GM19328 (cell line): ENCODE measurements around the gene PHKG2.

ENCODE experiments used
- ATAC-seq: cut with Tn5 transposase; IDR thresholded peaks from one replicate; pipeline ENCODE4 v1.9.1; 2021; ENCODE audit warnings: mild to moderate bottlenecking, moderate library complexity; ENCODE audit not compliant: unreplicated experiment

The PHKG2 gene

DNA sequence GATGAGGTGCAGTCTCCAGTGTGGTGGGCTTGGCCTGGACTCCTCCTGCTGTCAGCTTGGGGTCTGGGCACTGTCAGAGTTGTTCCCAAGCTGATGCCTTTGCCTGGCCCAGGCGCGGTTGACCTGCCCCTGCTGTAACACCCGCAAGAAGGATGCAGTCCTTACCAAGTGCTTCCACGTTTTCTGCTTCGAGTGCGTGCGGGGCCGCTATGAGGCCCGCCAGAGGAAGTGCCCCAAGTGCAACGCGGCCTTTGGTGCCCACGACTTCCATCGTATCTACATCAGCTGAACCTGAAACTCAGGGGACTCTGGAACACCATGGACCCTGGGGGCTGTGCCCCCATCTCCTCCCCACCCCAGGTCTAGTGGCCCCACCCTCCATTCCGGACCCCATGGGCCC, 25.6 kb downstream of the PHKG2 start:
- no peak for ATAC-seq

- no peak for ATAC-seq
Measured at GRCh38 chr16:30774367-30775130, 26.3 kb downstream of the PHKG2 start.

GRCh38 chr16:30775131-30775391, 26.8 kb downstream of the PHKG2 start:
- ATAC-seq: no peak

DNA sequence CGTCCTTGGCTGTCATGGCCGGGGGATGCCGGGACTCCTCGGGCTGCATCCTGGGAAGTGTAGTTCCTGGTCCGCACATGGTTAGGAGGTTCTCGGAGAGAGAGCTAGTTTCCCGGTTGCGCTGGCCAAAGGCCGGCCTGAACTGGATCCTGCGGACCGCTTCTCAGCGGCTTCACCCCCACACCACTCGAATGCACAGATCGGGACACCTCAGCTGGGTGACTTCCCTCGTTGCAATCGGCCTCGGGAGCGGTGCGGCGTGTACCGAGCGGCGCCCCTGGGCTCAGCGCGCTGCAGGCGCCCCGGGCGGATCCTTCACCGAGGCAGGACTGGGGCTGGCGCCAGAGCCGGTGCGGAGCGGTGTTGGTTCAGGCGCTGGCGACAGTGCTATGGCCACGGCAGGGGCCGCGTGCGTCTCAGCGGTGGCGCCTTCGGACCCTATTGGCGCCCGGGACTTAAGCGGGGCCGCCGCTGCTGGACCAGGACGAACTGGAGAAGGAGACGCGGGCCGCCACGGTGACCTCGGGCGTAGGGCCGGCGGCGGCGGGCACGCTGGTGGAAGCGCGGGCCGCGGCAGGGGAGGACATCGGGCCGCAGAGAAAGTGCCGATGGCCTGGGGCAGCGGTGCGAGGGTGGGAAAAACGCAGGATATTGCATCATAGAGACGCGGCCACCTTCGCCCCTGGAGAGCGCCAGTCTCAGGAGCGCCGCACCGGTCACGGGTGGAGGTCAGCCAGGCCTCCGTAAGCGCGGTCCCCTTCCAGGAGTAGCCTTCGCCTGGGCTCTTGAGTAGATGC, 27.4 kb downstream of the PHKG2 start:
- ATAC-seq: no peak

DNA sequence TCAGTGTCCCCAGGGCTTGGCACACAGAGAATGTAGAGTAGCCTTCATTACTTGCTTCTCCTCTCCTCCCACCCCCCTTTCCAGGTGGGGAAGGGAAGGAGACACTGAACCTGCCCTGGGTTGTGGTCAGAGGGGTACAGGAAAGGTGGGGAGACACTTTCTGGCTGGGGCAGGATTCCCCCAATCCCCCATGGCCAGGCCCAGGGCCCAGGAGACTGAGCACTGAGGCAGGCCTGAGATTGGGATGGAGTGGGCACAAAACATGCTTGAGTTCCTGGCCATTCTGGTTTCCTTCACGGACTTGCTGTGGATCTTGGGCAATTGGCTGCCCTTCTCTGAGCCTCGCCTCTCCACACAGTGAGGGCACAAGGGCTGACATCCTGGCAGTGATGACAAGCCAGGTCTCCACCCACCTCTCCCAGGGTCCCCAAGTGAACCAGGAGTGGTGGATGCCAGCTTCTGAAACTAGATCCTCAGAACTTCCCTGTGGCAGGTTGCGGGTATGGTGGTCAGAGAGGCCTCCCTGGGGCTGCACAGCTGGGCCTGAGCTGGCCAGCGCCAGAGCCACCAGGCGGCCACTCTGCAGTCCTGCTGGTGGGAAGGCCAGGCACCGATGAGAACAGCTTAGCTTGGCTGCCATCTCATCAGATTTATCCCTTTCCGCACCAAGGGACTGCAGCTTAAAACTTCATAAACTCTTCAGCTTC, 29.5 kb downstream of the PHKG2 start:
- ATAC-seq: no peak

GRCh38 chr16:30778549-30779244, 30.5 kb downstream of the PHKG2 start:
- no peak for ATAC-seq

GRCh38 chr16:30779596-30779995, 31.4 kb downstream of the PHKG2 start:
- no peak for ATAC-seq

DNA sequence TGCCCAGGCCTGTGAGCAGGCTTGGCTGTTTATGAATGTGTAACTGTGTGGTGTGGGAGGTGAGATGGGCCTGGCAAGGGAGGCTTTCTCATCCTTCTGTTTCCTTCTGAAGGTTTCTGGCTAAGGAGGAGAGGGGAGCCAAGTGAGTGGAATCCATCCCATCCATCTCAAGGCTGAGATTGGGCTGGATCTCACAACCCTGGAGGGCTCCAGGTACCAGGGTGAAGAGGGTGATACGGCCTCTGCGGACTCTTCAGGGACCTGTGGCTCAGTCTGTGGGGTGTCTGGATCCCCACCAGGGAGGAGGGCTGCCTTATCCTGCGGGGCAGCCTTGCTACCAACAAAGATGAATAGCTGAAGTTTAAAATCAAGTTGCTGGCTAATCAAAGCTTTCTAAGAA, 31.8 kb downstream of the PHKG2 start:
- ATAC-seq: no peak

DNA sequence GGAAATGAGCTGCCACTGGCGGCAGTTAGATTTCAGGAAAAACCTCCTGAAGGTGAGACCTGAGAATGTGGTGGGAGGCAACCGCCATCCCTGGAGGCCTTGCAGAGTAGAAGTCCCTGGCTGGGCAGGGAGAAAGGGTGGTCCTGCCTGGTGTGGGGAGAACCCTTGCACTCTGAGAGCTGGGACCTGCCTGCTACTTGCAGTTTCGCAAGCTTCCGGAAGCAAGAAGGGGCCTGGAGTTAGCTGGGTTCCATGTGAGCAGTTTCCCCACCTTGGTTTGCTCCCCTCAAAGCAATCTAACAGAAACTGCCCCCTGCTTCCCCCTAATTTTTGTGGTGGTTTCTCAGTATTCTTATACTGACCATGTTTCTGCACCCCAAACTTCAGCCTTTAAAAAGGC, 32.3 kb downstream of the PHKG2 start:
- ATAC-seq: no peak

DNA sequence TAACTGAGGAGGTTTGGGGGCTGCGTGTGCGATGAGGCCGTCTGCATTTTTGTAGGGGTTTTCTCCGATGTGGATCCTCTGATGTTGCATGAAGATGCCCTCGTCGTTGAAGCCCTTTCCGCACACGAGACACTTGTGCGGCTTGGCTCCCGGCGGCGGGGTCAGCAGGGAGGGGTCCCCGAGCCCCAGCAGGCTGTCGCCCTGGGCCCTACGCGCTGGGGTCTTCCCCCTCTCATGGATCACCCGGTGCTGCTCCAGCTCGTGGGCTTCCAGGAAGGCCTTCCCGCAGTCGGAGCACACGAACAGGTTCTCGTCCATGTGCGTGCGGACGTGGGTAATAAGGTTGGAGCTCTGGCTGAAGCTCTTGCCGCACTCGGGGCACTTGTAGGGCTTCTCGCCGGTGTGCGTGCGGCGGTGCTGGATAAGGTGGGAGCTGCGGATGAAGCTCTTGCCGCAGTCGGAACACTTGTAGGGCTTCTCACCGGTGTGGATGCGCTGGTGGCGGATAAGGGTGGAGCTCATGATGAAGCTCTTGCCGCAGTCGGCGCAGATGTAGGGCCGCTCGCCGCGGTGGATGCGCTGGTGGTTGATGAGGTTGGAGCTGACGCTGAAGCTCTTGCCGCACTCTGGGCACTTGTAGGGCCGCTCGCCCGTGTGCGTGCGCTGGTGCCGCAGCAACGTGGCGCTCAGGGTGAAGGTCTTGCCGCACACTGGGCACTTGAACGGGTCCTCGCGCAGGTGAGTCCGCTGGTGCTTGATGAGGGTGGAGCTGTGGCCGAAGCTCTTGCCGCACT, 34.5 kb downstream of the PHKG2 start:
- no peak for ATAC-seq

DNA sequence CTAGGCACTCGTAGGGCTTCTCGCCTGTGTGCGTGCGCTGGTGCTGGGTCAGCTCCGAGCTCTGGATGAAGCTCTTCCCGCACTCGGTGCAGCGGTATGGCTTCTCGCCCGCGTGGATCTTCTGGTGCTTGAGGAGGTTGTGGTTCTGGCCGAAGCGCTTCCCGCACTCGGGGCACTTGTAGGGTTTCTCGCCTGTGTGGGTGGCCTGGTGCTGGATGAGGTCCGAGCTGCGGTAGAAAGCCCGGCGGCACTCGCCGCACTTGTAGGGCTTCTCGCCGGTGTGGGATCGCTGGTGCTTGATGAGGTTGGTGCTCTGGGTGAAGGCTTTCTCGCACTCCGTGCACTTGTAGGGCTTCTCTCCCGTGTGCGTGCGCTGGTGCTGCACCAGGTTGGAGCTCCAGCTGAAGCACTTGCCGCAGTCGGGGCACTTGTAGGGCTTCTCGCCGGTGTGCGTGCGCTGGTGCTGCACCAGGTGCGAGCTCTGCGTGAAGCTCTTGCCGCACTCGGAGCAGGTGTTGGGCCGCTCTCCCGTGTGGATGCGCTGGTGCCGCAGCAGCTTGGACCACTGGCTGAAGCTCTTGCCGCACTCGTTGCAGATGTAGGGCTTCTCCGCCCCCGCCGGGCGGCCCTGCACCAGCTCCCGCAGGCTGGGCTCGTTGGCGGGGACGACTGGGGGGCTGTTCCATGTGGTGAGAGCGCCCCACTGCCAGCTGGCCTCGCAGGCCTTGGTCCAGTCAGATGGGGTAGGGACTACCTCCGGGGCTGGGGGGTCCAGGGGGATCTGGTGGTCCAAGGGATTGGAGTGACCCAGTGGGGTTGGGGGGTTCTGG, 35.3 kb downstream of the PHKG2 start:
- no peak for ATAC-seq

- ATAC-seq: no peak
Measured at GRCh38 chr16:30784215-30784614, 36.0 kb downstream of the PHKG2 start.

GRCh38 chr16:30785126-30786106, 37.2 kb downstream of the PHKG2 start:
- ATAC-seq: no peak

GRCh38 chr16:30786115-30786935, 38.1 kb downstream of the PHKG2 start:
- ATAC-seq: no peak

- no peak for ATAC-seq
Measured at GRCh38 chr16:30786936-30787612, 38.8 kb downstream of the PHKG2 start, which contains the start of gene ZNF629. ZNF629 (minus strand) TSS chr16:30787205; CDS start chr16:30784482, 2,723 bp downstream.

DNA sequence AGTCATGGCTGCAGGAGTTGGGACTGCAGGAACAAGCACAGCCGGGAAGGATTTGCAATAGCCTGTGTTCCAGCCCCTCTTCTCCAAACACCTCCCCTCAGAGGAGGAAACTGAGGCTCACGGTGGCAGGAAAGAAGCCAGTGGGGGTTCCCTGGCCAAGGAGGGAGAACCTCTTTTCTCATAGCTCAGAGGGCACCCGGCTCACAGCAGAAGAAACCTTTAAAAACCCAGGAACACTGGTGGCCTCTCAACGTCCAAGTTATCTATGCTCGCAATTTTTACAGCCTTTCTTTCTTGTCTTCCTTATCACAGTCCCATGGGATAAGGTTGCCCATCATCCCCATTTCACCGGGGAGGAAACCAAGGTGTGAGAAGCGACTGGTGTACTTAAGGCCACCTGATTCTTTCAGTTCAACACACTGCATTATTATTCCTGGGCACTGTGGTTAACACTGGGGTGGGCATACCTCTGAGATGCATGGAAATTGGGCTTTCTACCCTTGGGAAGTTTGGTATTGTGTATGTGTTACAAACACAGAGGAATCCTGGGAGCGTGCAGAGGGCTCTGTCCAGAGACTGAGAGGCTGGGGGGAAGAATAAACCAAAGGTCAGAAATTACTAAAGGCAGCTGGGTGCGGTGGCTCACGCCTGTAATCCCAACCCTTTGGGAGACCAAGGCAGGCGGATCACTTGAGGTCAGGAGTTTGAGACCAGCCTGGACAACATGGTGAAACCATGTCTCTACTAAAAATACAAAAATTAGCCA, 39.6 kb downstream of the PHKG2 start:
- ATAC-seq: no peak
